SK-N-MC (cell line): Measurements from ENCODE around the gene FAM78A.

Source experiments
- EZH2 ChIP-seq: fragments of 200-600 bp; sonication (generic); IDR thresholded peaks from one replicate; pipeline ENCODE4 v1.6.1; 2017; ENCODE audit warnings: antibody characterized with exemption
- FOXP2 ChIP-seq: optimal IDR thresholded peaks from 2 replicates; pipeline ENCODE3; 2011; ENCODE audit warnings: mild to moderate bottlenecking, moderate library complexity; ENCODE audit not compliant: insufficient read depth; ENCODE audit errors: extremely low read length, control extremely low read depth
- POLR2AphosphoS5 ChIP-seq: IDR thresholded peaks from 2 replicates; pipeline ENCODE4 v1.6.1; 2012; ENCODE audit warnings: mild to moderate bottlenecking, low read depth, low read length, borderline replicate concordance

DNA sequence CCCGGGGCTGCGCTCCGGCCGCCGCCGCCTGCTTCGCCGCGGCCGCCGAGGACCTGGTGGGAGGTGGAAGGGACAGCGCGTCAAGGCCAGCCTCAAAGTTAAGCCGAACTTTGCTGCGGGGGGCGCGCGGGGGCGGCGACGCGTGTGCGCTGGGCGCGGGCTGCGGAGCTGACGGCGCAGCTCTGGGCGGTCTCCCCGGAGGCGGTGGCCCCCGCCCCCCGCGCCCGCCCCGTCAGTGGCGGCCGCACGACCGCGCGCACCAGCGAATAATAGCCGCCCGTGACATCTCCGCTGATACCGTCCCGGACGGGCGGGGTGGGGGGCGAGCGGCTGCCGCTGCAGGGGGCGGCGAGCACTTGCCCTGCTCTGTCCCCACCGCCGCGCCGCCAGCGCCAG lies 579 bp upstream of the FAM78A start:
- TF ChIP-seq EZH2 (no peak), POLR2AphosphoS5 (no peak), FOXP2 (no peak)
